LHCN-M2 (cell line): ENCODE measurements around the gene PLCD3. TPM values are rescaled to one million over a fixed set of nuclear protein-coding genes. Genes with fewer than 3 reads are reported as not detected.

Experiments used
- DNase-seq: peaks from one replicate; pipeline ENCODE4 v3.0.0-alpha.2; 2012; ENCODE audit warnings: low read depth
- total RNA-seq: library from RNA; depleted of rRNA; stranded (reverse); fragments of >200 nt; gene quantifications from 2 replicates; pipeline ENCODE4 v1.2.3, GENCODE V29; 2014

The PLCD3 gene
- total RNA-seq, 1 experiment from 2014 or later, result 146 TPM

DNA sequence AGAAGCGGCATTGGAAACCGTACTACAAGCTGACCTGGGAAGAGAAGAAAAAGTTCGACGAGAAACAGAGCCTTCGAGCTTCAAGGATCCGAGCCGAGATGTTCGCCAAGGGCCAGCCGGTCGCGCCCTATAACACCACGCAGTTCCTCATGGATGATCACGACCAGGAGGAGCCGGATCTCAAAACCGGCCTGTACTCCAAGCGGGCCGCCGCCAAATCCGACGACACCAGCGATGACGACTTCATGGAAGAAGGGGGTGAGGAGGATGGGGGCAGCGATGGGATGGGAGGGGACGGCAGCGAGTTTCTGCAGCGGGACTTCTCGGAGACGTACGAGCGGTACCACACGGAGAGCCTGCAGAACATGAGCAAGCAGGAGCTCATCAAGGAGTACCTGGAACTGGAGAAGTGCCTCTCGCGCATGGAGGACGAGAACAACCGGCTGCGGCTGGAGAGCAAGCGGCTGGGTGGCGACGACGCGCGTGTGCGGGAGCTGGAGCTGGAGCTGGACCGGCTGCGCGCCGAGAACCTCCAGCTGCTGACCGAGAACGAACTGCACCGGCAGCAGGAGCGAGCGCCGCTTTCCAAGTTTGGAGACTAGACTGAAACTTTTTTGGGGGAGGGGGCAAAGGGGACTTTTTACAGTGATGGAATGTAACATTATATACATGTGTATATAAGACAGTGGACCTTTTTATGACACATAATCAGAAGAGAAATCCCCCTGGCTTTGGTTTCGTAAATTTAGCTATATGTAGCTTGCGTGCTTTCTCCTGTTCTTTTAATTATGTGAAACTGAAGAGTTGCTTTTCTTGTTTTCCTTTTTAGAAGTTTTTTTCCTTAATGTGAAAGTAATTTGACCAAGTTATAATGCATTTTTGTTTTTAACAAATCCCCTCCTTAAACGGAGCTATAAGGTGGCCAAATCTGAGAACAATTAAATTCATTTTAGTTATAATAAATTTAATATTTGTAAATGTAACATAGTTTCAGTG lies 17.7 kb upstream of the PLCD3 start:
- DNase-seq, result peak; percentile 51

GRCh38 chr17:45149037-45149668 lies 16.8 kb upstream of the PLCD3 start:
- peak; percentile 83 for DNase-seq

DNA sequence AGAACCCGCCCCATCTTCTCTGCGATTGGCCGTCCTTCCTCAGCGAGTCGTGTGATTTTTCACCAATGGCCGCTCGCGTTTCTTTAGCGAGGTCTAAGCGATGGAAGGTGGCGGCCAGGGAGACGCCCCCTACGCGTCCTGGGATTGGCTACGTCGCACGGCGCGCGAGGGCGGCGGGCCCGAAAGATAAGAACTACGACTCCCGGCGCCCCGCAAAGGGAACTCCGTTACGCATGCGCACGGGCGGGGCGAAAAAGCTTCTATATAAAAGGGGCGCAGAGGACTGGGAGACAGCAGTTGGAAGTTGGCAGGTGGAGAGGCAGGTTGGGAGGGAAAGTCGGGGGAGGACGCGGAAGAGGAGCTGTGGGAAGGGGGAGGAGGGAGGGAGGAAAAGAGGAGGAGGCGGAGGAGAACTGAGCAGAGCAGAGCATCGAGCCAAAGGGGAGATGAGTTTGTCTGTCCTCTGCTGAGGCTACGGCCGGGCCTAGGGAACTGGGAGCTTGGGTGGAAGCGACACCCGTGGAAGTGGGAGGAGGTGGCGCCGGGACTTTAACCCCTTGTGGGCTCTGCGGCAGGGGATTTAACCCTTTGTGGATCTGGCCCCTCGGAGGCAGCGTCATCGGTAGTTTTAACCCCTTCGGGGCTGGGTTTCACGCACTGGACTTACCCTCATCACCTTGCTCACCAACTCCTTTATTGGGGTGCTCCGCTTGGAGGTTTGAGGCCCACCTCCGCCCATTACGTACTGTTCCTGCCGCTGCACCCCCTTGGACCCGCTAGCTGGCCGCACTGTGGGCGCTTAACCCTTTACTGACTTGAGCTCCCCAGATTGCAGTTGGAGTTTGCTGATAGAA lies 16.1 kb upstream of the PLCD3 start, which contains the start of gene HEXIM1:
TSS of gene HEXIM1 (plus strand) at position 293 of the 854 bp plus-strand sequence. CDS start 716 bp downstream, outside the sequence.
- DNase-seq, result peak; percentile 100

DNA sequence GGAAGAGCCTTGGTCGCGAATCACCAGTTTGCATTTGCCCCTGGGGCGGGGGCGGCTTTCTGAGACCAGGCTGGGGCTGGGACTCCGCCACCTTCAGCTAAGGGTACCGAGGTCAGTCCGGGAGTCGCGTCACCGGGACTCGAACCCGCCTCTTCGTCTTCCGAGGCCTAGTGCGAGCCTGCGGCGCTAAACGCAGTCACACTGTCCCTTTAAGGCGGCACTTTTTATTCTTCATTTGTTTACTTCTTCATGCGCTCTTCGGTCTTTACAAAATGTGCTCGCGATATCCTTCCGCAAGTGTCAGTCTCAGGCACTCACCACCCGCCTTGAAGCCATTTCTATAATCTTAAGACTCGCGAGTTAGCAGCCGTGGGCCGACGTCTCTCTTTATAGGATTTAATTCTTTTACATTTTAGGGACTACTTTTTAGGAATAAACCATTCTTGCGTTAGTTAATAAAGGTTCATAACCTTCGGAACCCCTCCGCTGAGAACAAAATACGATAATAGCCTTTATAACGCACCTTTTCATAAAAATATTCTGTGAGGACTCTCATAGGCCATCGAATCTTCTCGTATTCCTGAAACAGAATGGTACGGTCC lies 15.4 kb upstream of the PLCD3 start:
- DNase-seq, result peak; percentile 95

DNA sequence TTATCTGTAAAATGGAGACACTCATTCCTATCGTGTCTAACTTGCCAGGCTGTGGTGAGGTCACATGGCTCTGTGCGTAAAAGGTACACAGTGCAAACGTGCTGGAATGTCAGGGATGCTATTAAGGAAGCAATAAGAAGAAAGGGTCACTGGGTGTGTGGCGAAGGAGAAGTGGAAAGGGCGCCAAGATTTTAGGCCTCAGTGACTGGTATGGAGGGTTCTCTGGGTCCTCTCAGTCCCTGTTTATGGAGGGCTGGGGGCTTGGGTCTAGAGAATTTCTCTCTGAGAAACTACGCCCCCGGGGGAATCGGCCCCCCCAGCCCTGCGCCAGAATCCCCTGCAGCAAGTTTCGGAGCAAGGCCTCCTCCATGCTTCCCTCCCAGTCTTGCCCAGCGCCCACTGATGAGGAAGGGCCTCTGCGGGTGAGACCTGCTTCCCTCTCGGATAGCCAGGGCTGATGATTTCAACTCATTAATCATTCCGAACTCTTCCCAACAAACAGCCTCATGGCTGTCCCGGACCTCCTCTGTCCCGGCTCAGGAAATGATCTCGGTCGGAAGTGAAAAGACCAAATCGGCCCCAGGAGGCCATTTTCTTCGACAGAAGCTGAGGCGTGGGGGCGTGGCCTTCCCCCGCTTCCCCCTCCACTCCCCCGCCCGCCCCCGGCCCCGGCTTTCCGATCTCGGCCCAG lies 14.7 kb upstream of the PLCD3 start:
- peak; percentile 80 for DNase-seq

- DNase-seq, result no peak
These were observed 14.2 kb upstream of the PLCD3 start for GRCh38 chr17:45146592-45146889.

DNA sequence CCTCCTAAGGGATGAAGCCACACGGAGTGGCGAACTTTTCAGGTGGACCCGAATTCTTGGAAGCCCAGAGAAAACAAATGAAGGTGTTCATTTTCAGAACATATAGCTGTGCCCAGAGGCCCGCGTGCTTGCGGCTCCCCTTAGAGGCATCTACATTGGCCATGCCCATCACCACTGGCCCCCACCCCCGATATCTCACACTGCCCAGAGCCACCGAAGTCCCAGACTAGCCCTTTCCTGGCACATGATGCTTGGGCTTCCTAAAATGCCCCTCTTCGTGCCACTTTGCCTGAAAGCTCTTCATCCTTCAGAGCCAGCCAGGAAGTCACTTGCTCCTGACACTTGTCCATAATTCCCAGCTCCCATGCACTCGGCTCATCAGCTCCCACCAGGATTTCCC lies 13.9 kb upstream of the PLCD3 start:
- DNase-seq, result no peak

GRCh38 chr17:45145035-45145389 lies 12.7 kb upstream of the PLCD3 start:
- DNase-seq, result no peak

GRCh38 chr17:45144199-45145034 lies 12.1 kb upstream of the PLCD3 start:
- no peak for DNase-seq

DNA sequence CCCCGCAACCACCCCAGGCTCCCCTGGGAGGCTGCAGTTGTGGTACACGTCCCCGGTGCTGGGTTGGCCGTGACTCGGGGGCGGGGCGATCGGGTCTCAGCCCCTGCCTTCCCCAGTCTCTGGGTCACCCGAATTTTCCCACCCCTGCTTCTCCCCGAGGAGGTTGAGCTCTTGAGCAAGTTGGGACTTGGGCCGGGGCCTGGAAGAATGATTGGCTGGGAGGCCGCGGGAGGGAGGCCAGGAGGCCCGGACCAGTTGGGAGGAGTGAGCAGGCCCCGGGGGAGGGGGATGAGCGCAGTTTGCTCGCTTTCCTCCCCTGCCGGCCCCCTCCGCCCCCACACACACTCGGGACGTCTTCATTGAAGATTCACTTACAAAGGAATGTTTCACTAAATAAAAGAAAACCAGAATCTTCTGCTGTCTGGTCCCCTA lies 11.5 kb upstream of the PLCD3 start:
- DNase-seq, result peak; percentile 29

DNA sequence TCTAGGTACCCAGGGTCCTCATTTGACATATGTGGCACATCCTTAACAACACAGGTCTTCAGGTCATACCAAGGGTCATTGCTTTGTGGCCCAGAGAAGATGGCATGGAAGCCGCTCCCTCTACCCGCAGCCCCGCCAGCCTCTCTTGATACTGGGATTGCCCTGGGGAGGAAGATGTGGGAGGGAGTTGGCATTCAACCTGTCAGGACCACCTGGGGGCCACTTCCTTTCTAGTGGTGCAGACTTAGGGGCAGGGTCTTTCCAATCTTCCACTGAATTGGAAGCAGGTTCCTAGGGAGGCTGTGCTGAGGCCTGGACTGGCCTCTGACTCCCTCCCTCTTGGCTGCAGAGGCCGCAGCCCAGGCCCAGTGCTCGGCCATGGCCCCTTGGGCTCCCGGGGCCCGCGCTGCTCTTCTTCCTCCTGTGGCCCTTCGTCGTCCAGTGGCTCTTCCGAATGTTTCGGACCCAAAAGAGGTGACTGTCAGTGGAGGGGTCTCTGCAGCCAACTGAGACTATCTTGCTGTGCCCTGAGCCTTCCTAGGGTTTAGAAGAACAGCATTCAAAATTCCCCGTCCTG lies 10.9 kb upstream of the PLCD3 start:
- DNase-seq, result no peak

DNA sequence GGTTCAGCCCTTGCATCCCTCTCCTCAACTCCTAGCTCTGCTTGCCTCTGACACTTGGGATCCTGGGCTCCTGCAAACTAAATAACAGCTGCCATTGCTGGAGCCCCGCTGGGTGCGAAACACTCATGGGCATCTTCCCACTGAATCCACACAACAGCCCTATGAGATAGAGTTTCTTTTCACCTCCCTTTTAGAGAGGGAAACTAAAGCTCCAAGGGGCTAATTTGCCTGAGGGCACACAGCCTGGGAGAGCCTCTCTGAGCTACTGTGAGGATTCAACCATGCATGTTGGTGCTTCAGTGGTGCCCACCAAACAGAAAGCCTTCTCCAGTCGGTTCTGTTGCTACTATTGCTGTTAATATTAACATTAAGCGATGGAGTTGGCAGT lies 7.2 kb upstream of the PLCD3 start:
- no peak for DNase-seq

DNA sequence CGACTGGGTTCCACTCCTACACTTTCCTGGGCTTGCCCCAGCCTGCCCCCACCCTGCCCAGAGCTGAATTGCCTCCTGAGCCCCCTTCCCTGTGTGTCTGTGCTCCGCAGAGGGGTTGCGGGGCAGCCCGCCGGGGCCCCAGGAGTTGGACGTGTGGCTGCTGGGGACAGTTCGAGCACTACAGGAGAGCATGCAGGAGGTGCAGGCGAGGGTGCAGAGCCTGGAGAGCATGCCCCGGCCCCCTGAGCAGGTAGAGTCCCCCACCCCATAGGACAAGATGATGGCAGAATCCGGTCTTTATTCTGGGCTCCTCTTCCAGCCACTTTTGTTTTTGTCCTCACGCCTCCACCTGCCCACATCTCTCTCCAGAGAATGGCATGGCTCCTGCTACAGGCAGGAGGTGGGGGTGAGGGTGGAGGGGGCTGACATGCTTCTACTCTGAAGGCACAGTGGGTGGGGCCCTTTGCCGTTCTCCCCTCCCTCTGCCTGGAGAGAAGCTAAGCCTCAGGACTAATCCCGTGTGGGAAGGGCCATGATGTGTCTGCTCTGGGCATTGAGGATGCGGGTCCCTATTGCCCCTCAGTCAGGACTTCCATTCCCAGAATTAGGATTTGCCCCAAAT lies 6.7 kb upstream of the PLCD3 start:
- no peak for DNase-seq

GRCh38 chr17:45137561-45138305 lies 5.4 kb upstream of the PLCD3 start:
- DNase-seq, result no peak

DNA sequence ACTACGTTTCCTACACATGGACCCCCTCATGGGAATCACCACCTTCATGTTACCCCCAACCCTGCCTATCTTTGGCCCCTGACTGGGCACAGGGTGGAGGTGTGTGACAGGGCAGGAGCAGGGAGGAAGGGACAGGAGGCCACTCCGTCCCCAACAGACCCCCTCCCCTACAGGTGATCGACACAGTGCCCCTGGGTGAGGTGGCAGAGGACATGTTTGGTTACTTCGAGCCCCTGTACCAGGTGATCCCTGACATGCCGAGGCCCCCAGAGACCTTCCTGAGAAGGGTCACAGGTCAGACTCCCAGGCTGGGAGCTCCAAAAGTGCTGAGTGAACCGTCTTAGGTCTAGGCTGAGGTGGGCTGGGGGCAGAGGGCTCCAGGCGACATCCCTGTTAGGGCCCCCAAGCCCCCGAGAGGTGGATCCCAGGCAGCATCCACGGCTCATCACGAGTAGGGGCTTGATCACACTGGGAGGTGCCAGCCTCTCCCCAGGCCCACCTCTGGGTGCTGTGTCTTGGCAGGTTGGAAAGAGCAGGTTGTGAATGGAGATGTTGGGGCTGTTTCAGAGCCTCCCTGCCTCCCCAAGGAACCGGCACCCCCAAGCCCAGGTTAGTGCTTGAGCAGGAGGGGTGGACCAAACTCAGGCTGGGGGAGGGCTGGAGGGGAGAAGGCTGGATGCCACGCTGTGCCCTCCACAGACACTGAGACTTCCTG lies 4.7 kb upstream of the PLCD3 start:
- no peak for DNase-seq

GRCh38 chr17:45135978-45136791 lies 3.9 kb upstream of the PLCD3 start:
- DNase-seq, result no peak
